C4-2B (cell line): ENCODE results near the gene ADORA3.

ENCODE experiments used
- H3K27ac ChIP-seq: fragments of 450-650 bp; 2 replicates; pipeline ENCODE4 v1.5.1; 2017
- ZFX ChIP-seq: fragments of 450-650 bp; IDR thresholded peaks from 2 replicates; pipeline ENCODE4 v1.6.1; 2017
- TF ChIP-seq, protein P1 (sequence below): fragments of 450-650 bp; conservative IDR thresholded peaks from 2 replicates; pipeline ENCODE4 v1.5.1; 2017; ENCODE audit warnings: mild to moderate bottlenecking

The ADORA3 gene

DNA sequence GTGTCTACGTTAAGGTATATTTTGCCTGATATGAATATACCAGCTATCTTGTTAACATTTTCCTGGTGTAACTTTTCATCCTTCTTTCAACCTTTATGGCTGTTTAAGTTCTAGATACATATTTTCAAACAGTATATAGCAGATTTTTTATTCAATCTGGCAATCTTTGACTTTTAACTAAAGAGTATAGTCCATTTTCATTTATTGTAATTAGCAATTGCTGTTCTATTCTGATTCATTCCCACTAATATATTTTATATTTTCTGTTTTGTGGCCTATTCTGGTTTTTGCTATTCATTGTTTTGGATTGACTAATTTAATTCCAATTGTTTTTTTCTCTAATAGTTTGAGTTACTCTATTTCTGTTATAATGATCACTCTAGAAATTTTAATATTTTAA, 37.0 kb downstream of the ADORA3 start:
- no peak overlapping the region for H3K27ac ChIP-seq
- TF ChIP-seq ZFX = no peak
- TF ChIP-seq, protein P1, sequence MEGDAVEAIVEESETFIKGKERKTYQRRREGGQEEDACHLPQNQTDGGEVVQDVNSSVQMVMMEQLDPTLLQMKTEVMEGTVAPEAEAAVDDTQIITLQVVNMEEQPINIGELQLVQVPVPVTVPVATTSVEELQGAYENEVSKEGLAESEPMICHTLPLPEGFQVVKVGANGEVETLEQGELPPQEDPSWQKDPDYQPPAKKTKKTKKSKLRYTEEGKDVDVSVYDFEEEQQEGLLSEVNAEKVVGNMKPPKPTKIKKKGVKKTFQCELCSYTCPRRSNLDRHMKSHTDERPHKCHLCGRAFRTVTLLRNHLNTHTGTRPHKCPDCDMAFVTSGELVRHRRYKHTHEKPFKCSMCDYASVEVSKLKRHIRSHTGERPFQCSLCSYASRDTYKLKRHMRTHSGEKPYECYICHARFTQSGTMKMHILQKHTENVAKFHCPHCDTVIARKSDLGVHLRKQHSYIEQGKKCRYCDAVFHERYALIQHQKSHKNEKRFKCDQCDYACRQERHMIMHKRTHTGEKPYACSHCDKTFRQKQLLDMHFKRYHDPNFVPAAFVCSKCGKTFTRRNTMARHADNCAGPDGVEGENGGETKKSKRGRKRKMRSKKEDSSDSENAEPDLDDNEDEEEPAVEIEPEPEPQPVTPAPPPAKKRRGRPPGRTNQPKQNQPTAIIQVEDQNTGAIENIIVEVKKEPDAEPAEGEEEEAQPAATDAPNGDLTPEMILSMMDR = no peak

DNA sequence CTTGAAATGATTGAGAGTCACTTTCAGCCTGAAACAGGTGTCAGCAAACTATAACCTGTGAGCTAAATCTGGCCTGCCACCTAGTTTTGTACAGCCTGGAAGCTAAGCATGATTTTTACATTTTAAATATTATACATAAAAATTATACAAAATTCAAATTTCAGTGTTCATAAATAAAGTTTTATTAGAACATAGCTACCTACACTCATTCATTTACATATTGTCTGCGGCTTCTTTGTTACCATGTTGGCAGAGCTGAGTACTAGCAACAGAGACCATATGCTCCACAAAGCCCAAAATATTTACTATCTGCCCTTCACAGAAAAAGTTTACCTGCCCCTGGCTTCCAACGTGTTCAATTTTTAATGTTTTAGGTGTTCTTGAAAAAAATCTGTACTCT, 37.7 kb downstream of the ADORA3 start:
- H3K27ac ChIP-seq = no peak overlapping the region
- TF ChIP-seq ZFX = no peak
- TF ChIP-seq, protein P1 = no peak

DNA sequence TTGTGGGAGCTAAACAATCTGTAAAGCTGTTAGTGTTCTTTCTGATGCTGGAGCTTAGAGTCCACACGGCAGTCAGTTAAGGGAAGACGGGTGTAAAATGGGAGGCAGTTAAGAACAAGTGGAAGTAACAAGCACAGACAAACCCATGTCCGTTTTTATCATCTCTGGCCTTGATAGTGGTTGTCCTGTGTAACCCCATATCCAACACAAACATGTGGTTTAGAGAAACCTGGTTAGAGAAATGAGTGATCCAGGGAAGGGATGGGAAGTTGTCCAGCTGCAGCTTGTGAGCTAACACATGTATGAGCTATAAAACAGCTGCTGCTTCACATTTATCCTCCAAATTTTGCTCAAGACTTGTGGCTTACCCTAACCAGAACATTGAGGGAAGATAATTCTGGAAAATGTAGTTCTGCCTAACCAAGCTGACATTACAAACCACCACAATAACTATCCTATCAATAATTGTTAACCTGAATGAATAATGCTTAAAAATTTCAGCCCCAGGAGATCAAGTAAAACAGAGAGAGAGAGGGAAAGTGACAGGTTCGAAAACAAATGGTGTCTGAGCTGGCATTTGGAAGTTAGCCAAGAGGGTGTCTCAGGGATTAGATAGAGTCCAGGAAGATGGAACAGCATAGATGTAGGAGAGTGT, 40.3 kb downstream of the ADORA3 start:
- no peak for TF ChIP-seq ZFX
- TF ChIP-seq, protein P1 = no peak
- no peak overlapping the region for H3K27ac ChIP-seq

DNA sequence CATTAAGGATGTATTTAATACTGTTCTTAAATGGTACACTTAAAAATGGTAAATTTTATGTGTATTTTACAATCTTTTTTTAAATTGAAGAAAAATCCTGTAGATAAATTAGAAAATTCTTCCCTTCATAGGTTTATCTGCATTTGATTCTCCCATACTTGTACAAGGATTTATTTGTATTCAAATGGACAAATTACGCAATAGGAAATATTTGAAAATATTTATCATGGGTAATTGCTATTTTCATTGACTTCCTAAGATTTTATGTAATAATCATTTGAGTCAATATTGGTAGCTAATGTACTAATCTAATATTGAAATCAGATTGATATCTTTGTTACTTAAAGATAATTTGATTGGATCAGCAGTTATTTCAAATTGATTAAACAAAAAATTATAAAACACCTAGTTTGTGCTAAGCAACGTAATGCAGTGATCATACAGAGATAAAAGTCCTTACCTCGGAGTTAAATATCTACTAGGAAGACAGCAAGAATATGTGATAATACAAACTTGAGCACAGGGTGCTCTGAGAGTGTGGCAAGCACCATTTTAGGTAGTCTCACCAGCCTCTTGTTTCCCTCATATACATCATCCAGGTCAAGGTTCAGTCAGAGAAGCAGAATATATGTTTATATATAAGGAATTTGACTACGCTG, 40.9 kb downstream of the ADORA3 start:
- TF ChIP-seq ZFX = no peak
- TF ChIP-seq, protein P1 = no peak
- no peak overlapping the region for H3K27ac ChIP-seq

DNA sequence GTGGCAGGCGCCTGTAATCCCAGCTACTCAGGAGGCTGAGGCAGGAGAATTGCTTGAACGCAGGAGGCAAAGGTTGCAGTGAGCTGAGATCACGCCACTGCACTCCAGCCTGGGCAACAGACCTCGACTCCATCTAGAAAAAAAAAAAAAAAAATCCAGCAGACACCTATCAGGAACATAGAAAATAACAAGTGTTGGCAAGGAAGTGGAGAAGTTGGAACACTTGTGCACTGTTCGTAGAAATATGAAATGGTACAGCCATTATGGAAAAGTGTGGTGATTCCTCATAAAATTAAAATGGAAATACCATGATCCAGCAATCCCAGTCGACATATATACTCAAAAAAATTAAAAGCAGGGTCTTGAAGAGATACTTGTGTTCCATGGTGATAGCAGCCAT, 41.7 kb downstream of the ADORA3 start:
- TF ChIP-seq, protein P1 = no peak
- TF ChIP-seq ZFX = no peak
- H3K27ac ChIP-seq = no peak overlapping the region

DNA sequence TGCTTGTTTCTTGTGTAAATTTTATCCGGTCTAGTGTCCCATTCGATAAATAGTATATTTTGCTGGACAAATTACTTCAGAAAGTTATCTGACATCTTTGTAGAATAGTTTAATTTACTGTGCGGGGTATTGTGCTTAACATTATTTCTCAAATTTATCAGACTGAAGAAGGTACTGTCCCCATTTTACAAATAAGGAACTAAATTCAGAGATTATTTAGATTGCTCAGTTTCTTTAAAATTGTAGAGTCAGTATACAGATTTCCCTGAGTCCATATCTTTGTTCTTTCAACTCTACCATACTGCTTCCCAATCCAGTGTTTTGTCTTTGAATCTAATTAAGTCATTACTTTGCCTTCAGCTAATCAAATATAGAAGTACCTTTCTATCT, 47.8 kb downstream of the ADORA3 start:
- TF ChIP-seq, protein P1 = no peak
- no peak for TF ChIP-seq ZFX
- no peak overlapping the region for H3K27ac ChIP-seq

DNA sequence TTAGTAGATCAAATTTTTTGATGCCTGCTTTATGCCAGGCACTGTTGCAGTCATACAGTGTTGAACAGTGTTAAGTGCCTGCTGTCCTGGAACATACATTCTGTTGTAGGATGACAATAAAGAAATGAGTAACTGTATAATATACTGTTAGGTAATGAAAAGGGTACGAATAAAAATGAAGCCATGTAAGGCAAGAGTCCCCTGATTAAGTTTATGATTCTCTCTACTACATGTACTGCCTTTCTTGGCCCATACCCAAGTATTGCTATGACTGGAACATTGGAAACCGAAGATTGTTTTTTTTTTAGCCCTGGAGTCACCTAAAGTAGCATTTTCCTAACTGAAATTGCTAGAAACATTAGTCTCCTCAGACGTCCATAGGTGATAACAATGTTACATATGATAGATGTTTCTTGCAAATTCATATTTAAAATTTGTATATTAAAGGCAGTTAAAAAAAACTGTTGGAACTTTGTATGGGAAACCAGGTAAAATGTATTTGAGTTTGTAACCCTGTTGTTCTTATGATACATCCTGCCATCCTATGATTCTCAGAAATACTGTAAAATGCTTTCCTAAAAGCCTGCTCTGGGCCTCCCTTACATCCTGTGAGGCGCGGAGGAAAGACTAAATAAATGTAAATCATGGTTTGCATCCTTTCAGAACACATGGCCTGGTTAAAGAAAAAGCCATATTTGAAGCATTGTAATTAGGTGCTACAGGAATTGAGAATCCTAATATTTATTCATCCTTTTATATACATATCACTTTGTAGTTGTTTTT, 48.4 kb downstream of the ADORA3 start:
- TF ChIP-seq, protein P1 = no peak
- no peak for TF ChIP-seq ZFX
- H3K27ac ChIP-seq = no peak overlapping the region
